NCI-H1092 treated with DMSO at 0.1 percent for 48 hours (cell line): ENCODE measurements around the gene UBE2J2.

Experiments used
- DNase-seq: peaks from one replicate; lab custom pipeline; 2025; lab: John Stamatoyannopoulos, UW

Gene UBE2J2

GRCh38 chr1:1226566-1227362 lies 46.9 kb downstream of the UBE2J2 start:
- DNase-seq: no peak

GRCh38 chr1:1225913-1226312 lies 47.7 kb downstream of the UBE2J2 start:
- no peak for DNase-seq

- no peak for DNase-seq
Measured at GRCh38 chr1:1225238-1225845, 48.3 kb downstream of the UBE2J2 start.

- no peak for DNase-seq
Measured at GRCh38 chr1:1223891-1224290, 49.8 kb downstream of the UBE2J2 start.

GRCh38 chr1:1223321-1223720 lies 50.3 kb downstream of the UBE2J2 start:
- no peak for DNase-seq

GRCh38 chr1:1222575-1223225 lies 51.0 kb downstream of the UBE2J2 start:
- no peak for DNase-seq

- DNase-seq: no peak
Measured at GRCh38 chr1:1221887-1222574, 51.6 kb downstream of the UBE2J2 start.

GRCh38 chr1:1220197-1220596 lies 53.5 kb downstream of the UBE2J2 start:
- no peak for DNase-seq

GRCh38 chr1:1219341-1219740 lies 54.3 kb downstream of the UBE2J2 start:
- DNase-seq: no peak

- DNase-seq: no peak
Measured at GRCh38 chr1:1218524-1219200, 55.0 kb downstream of the UBE2J2 start.

- no peak for DNase-seq
Measured at GRCh38 chr1:1217621-1218523, 55.8 kb downstream of the UBE2J2 start.

GRCh38 chr1:1216770-1217620 lies 56.7 kb downstream of the UBE2J2 start:
- DNase-seq: no peak

- DNase-seq: no peak
Measured at GRCh38 chr1:1215881-1216605, 57.6 kb downstream of the UBE2J2 start.

- DNase-seq: no peak
Measured at GRCh38 chr1:1215080-1215676, 58.5 kb downstream of the UBE2J2 start.

- no peak for DNase-seq
Measured at GRCh38 chr1:1213345-1214265, 60.0 kb downstream of the UBE2J2 start, which contains the start of gene TNFRSF4. TNFRSF4 (minus strand) TSS chr1:1214153; CDS start chr1:1214127, 26 bp downstream.

GRCh38 chr1:1212780-1213344 lies 60.8 kb downstream of the UBE2J2 start:
- DNase-seq: no peak
